HepG2 (cell line): ENCODE measurements around the gene RUSF1. TPM values are rescaled to one million over a fixed set of nuclear protein-coding genes. Genes with fewer than 3 reads are reported as not detected.
A peak's percentile ranks its signal among the peaks of the same experiment; 100 is the strongest.

Source experiments
- ATAC-seq: fragments of 200-7000 bp; cut with Tn5 transposase; 3 replicates; pipeline ENCODE4 v1.9.1; 2020; ENCODE audit warnings: mild to moderate bottlenecking, moderate library complexity
- BruUV-seq: library from RNA; stranded (reverse); fragments of 400-500 nt; replicated peaks from 2 replicates; lab custom pipeline; 2021; lab: Mats Ljungman, UMichigan
- CTCF ChIA-PET: fragments of 300-600 bp; formaldehyde crosslinking; extraction: SDS; loops from one replicate; lab custom pipeline; 2021; ENCODE audit warnings: low total read pairs, inconsistent platforms, low intra/inter-chr PET ratio; lab: Yijun Ruan, JAX
- POLR2A ChIA-PET: fragments of 350-600 bp; sonication (Branson Sonifier 250); formaldehyde crosslinking; loops from one replicate; lab custom pipeline; 2020; ENCODE audit warnings: antibody characterized with exemption, inconsistent platforms; lab: Yijun Ruan, JAX
- DNase-seq: peaks from one replicate; pipeline ENCODE4 v3.0.0-alpha.2; 2015; ENCODE audit warnings: low spot score
- FAIRE-seq: peaks from 3 replicates; lab custom pipeline; 2011; peaks lifted over from hg19 to GRCh38; lab: Jason Lieb, UNC
- H2AFZ ChIP-seq: one replicate; pipeline ENCODE4 v1.6.1; 2011; ENCODE audit warnings: low read length, inconsistent platforms
- H3K27ac ChIP-seq: fragments of 300-600 bp; 3 replicates; pipeline ENCODE4 v1.8.0; 2011; ENCODE audit warnings: mixed run types, mild to moderate bottlenecking, mixed read lengths, low read length, inconsistent platforms; ENCODE audit not compliant: insufficient read depth; ENCODE audit errors: extremely low read length
- H3K27me3 ChIP-seq, 2 experiments: fragments of 200-600 bp in 1 of 2; 2 replicates in 1 of 2; 3 replicates in 1 of 2; pipeline versions ENCODE4 v1.6.0 to v1.8.0; 2011; ENCODE audit warnings: low read length in 2 of 2, mild to moderate bottlenecking in 2 of 2, moderate library complexity in 2 of 2, inconsistent platforms in 1 of 2; ENCODE audit not compliant: insufficient read depth in 2 of 2, control insufficient read depth in 1 of 2
- H3K36me3 ChIP-seq, 2 experiments: fragments of 200-600 bp in 1 of 2; replicated peaks in 1 of 2; 2 replicates in 1 of 2; 3 replicates in 1 of 2; pipeline versions ENCODE4 v1.5.1 to v1.8.0; 2011; ENCODE audit warnings: low read length in 2 of 2, inconsistent platforms in 1 of 2; ENCODE audit not compliant: insufficient read depth in 2 of 2, control insufficient read depth in 1 of 2
- H3K4me1 ChIP-seq: 2 replicates; pipeline ENCODE4 v1.5.1; 2012; ENCODE audit warnings: low read length, inconsistent platforms; ENCODE audit not compliant: insufficient read depth
- H3K4me2 ChIP-seq: 2 replicates; pipeline ENCODE4 v1.6.0; 2011; ENCODE audit warnings: low read depth, low read length, inconsistent platforms
- H3K4me3 ChIP-seq, 3 experiments: fragments of 200-600 bp in 1 of 3; sonication (generic), shearing (Covaris generic) in 1 of 3; replicated peaks in 1 of 3; 2 replicates each; pipeline ENCODE4 v1.5.1; 2011 to 2016; ENCODE audit warnings: low read length in 3 of 3, inconsistent platforms in 2 of 3, low read depth in 2 of 3, mild to moderate bottlenecking in 2 of 3, control low read depth in 1 of 3, mixed read lengths in 1 of 3; ENCODE audit not compliant: insufficient read depth in 1 of 3
- H3K79me2 ChIP-seq: one replicate; pipeline ENCODE4 v1.6.1; 2011; ENCODE audit warnings: low read length, inconsistent platforms; ENCODE audit not compliant: insufficient read depth
- H3K9ac ChIP-seq: 2 replicates; pipeline ENCODE4 v1.6.0; 2011; ENCODE audit warnings: mild to moderate bottlenecking, low read depth, low read length, inconsistent platforms; ENCODE audit not compliant: insufficient read depth
- H3K9me3 ChIP-seq: 2 replicates; pipeline ENCODE4 v1.5.1; 2012; ENCODE audit warnings: mild to moderate bottlenecking, low read length
- H4K20me1 ChIP-seq: 2 replicates; pipeline ENCODE4 v1.6.0; 2011; ENCODE audit warnings: inconsistent platforms, mild to moderate bottlenecking, low read length, moderate library complexity; ENCODE audit not compliant: insufficient read depth
- ARNT ChIP-seq: fragments of 450-650 bp; IDR thresholded peaks from 2 replicates; pipeline ENCODE4 v1.6.1; 2017
- BATF2 ChIP-seq: sonication (generic); formaldehyde crosslinking; IDR thresholded peaks from 2 replicates; pipeline ENCODE4 v1.8.0; 2022; ENCODE audit warnings: mild to moderate bottlenecking, missing genetic modification reagents, moderate library complexity
- BCL3 ChIP-seq: sonication (generic); formaldehyde crosslinking; IDR thresholded peaks from 2 replicates; pipeline ENCODE4 v1.5.1; 2020; ENCODE audit warnings: mild to moderate bottlenecking, missing genetic modification reagents, moderate library complexity
- BORCS8-MEF2B ChIP-seq: sonication (generic); formaldehyde crosslinking; IDR thresholded peaks from 2 replicates; pipeline ENCODE4 v1.8.0; 2022; ENCODE audit warnings: mild to moderate bottlenecking, missing genetic modification reagents
- ETV6 ChIP-seq: sonication (generic); formaldehyde crosslinking; conservative IDR thresholded peaks from 2 replicates; pipeline ENCODE4 v1.4.0; 2020; ENCODE audit warnings: missing genetic modification reagents
- KDM3A ChIP-seq: IDR thresholded peaks from 2 replicates; pipeline ENCODE4 v1.6.1; 2018; ENCODE audit warnings: low read depth, missing compliant biosample characterization
- NFRKB ChIP-seq: fragments of 450-650 bp; IDR thresholded peaks from 2 replicates; pipeline ENCODE4 v1.6.1; 2017
- NONO ChIP-seq, 2 experiments: fragments of 450-650 bp in 1 of 2; sonication (generic) in 1 of 2; formaldehyde crosslinking in 1 of 2; IDR thresholded peaks in 1 of 2; conservative IDR thresholded peaks in 1 of 2; 2 replicates each; pipeline versions ENCODE4 v1.6.1 to v1.8.0; 2017 to 2022; ENCODE audit warnings: mild to moderate bottlenecking in 1 of 2, missing genetic modification reagents in 1 of 2, moderate library complexity in 1 of 2
- PRPF4 ChIP-seq: fragments of 200-400 bp; formaldehyde crosslinking; IDR thresholded peaks from 2 replicates; pipeline ENCODE4 v1.6.1; 2016; ENCODE audit warnings: low read length, low read depth; ENCODE audit not compliant: poor library complexity, severe bottlenecking
- TRIM24 ChIP-seq: sonication (generic); formaldehyde crosslinking; IDR thresholded peaks from 2 replicates; pipeline ENCODE4 v1.8.0; 2022; ENCODE audit warnings: mild to moderate bottlenecking, missing genetic modification reagents
- ZC3H13 ChIP-seq: sonication (generic); formaldehyde crosslinking; IDR thresholded peaks from 2 replicates; pipeline ENCODE4 v1.8.1; 2023; ENCODE audit warnings: mild to moderate bottlenecking, missing genetic modification reagents, moderate library complexity
- ZFP1 ChIP-seq: IDR thresholded peaks from 2 replicates; pipeline ENCODE4 v1.6.1; 2016
- ZFP91 ChIP-seq: sonication (generic); formaldehyde crosslinking; IDR thresholded peaks from 2 replicates; pipeline ENCODE4 v1.9.0; 2022; ENCODE audit warnings: missing genetic modification reagents, mild to moderate bottlenecking, borderline replicate concordance
- ZNF432 ChIP-seq: sonication (generic); formaldehyde crosslinking; IDR thresholded peaks from 2 replicates; pipeline ENCODE4 v1.5.0; 2020; ENCODE audit warnings: missing genetic modification reagents, mild to moderate bottlenecking, borderline replicate concordance
- ZNF558 ChIP-seq: sonication (generic); formaldehyde crosslinking; IDR thresholded peaks from 2 replicates; pipeline ENCODE4 v1.9.0; 2022; ENCODE audit warnings: mild to moderate bottlenecking, missing genetic modification reagents, borderline replicate concordance
- ZSCAN25 ChIP-seq: sonication (generic); formaldehyde crosslinking; IDR thresholded peaks from 2 replicates; pipeline ENCODE4 v1.8.0; 2022; ENCODE audit warnings: mild to moderate bottlenecking, missing genetic modification reagents
- WGBS: methylation state at CpG from one replicate; pipeline ENCODE4 v1.1.6; 2017; ENCODE audit warnings: low lambda C conversion rate; 5-methylcytosine and 5-hydroxymethylcytosine counted together
- in situ Hi-C: cut with HindIII; loops from 2 replicates; pipeline ENCODE4 v1.10.0; 2017; ENCODE audit warnings: low pct_unique_long_range_greater_than_20kb; ENCODE audit not compliant: extremely low pct_ligation_motif_present
- intact Hi-C: fragments of 100-400 bp; cut with micrococcal nuclease; formaldehyde crosslinking; loops from one replicate; pipeline ENCODE4 v1.10.0; 2022; ENCODE audit not compliant: unreplicated experiment
- polyA plus RNA-seq, 8 experiments: library from polyadenylated mRNA; depleted of rRNA in 3 of 8; stranded (reverse) in 7 of 8; unstranded in 1 of 8; fragments of >200 nt; fragmentation: Illumina TruSeq in 4 of 8; extraction: Trizol in 4 of 8; gene quantifications; 2 replicates each; pipeline versions ENCODE4 v1.2.1 to v1.2.3, GENCODE V29; 2011 to 2016; ENCODE audit warnings: low read depth in 4 of 8, missing spikeins in 1 of 8, mixed read lengths in 1 of 8; ENCODE audit not compliant: insufficient read depth in 1 of 8
- total RNA-seq, 5 experiments: library from RNA; depleted of rRNA; stranded (reverse); fragments of >200 nt; fragmentation: Illumina TruSeq; extraction: Trizol; gene quantifications; 2 replicates each; pipeline ENCODE4 v1.2.3, GENCODE V29; 2016; ENCODE audit warnings: low read depth in 1 of 5
- TF ChIP-seq, protein P1 (sequence below): sonication (generic); formaldehyde crosslinking; IDR thresholded peaks from 2 replicates; pipeline ENCODE4 v1.5.1; 2020; ENCODE audit warnings: mild to moderate bottlenecking, missing genetic modification reagents, borderline replicate concordance

RUSF1 gene
- total and polyA plus RNA-seq, 2 of the 13 experiments (the other 11 are each of a cell fraction or from before 2014, with no cell fraction given), result 40.8 to 50.2 TPM

DNA sequence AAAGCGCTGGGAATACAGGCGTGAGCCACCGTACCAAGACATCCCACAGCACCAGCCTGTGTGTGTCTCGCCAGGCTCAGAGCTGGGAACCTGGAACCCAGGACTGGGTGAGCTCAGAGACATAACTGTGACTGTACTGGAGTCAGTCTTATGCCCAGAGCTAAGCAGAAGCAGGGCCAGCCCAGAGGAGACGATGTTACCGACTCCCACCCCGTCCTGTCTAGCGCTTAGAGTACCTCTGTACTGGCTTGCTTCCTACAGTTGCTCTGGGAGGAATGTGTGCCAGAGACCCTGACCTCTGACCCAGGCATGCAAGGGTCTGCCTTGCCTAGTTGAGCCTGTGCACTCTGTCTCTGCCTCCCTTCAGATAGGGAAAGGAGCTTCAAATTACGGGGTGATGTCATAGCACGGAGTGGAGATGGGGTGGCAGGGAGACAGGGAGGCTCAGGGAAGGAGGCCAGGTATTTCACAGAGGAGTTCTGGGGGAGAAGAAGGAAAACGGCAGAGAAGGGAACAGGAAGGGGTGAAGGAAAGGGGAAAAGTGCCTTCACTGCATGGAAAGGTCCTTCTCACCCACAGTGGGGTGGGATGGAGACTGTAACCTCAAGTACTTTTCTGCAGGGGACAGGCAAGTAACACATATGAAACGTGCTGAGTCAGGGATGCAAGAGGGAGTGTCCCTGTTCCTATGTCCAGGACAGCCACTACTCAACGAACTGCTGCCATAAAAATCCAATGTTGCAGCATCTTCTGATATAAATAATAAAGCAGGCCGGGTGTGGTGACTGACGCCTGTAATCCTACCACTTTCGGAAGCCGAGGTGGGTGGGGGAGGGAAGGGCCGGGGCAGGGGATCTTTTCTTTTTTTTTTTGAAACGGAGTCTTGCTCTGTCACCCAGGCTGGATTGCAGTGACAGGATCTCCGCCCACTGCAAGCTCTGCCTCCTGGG is 54.7 kb downstream of the RUSF1 start:
- ChIA-PET CTCF (no interaction called here), POLR2A (interaction anchor here (0.5 to 1.8 kb wide), 15 partner anchors 14 to 457 kb away, joined by 3 to 7 read pairs (median 4); partner anchors contain the start of genes FUS, KAT8, RUSF1 and TGFB1I1)
- intact Hi-C loops (no loop called here), in situ Hi-C loops (loop anchor here (10.0 kb wide), 1 partner anchor 421 kb away; the partner anchor contains the start of gene ZNF267)
- Histone ChIP-seq H4K20me1 (peaks cover 34% of the 10 kb centered on the region), H3K9ac (peak overlapping the region; percentile 9; the same call in 1 of the 2 replicates), H2AFZ (no peak overlapping the region), H3K4me2 (peak overlapping the region; percentile 80), H3K27me3 (no peaks in the 10 kb centered on the region; a peak in 1 of 5 replicates), H3K27ac (peak overlapping the region; percentile 50), H3K4me3 (peak overlapping the region in 1 of 3 experiments; percentile 45; a peak in 2 of 6 replicates), H3K79me2 (peaks cover 25% of the 10 kb centered on the region), H3K9me3 (no peaks in the 10 kb centered on the region), H3K36me3 (peaks cover 0 to 2% of the 10 kb centered on the region in 2 experiments; a peak in 1 of 5 replicates), H3K4me1 (peaks cover 63% of the 10 kb centered on the region)
- peak; percentile 67 for FAIRE-seq
- WGBS, result 21% methylated on average over 19 of the region's 20 CpGs
- DNase-seq, result peak; percentile 75
- ATAC-seq, result peak; percentile 52
- BruUV-seq, result no TSS peak
- TF ChIP-seq ZFP1 (CRISPR knock-in tag) (no peak), KDM3A (CRISPR knock-in tag) (no peak), BCL3 (CRISPR knock-in tag) (no peak), NFRKB (no peak), NONO (IDR thresholded peaks at IDR 0.05) (no peak), NONO (CRISPR knock-in tag; conservative IDR thresholded peaks at IDR 0.05) (peak; percentile 78; the same call in 1 of the 2 replicates), ZNF432 (CRISPR knock-in tag) (no peak), TRIM24 (CRISPR knock-in tag) (0 out of 2 replicates have a peak, but pooled peaks have one; percentile 25), PRPF4 (no peak), ZNF558 (CRISPR knock-in tag) (no peak), BATF2 (CRISPR knock-in tag) (no peak), ARNT (no peak), ZFP91 (peak; percentile 73; the same call in 1 of the 2 replicates), BORCS8-MEF2B (CRISPR knock-in tag) (0 out of 2 replicates have a peak, but pooled peaks have one; percentile 26), ZSCAN25 (peak; percentile 34; the same call in 1 of the 2 replicates), ETV6 (CRISPR knock-in tag) (no peak), ZC3H13 (peak; percentile 96)
- TF ChIP-seq, protein P1, sequence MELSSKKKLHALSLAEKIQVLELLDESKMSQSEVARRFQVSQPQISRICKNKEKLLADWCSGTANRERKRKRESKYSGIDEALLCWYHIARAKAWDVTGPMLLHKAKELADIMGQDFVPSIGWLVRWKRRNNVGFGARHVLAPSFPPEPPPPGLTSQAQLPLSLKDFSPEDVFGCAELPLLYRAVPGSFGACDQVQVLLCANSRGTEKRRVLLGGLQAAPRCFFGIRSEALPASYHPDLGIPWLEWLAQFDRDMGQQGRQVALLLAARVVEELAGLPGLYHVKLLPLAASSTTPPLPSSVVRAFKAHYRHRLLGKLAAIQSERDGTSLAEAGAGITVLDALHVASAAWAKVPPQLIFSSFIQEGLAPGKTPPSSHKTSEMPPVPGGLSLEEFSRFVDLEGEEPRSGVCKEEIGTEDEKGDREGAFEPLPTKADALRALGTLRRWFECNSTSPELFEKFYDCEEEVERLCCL (CRISPR knock-in tag), result peak; percentile 71; the same call in 1 of the 2 replicates
